Lung (tissue), 12 donors: ENCODE measurements around the gene RCL1. TPM values are rescaled to one million over a fixed set of nuclear protein-coding genes. Genes with fewer than 3 reads are reported as not detected.
"Not testable (repeated sequence)": the region's sequence is repeated elsewhere in the genome, so short reads cannot be mapped to it uniquely, and the experiment has no call there.

ENCODE experiments used
- ATAC-seq: fragments of 200-7000 bp; cut with Tn5 transposase; one replicate; pipeline ENCODE4 v1.9.1; 2020; ENCODE audit warnings: moderate number of reproducible peaks; ENCODE audit not compliant: insufficient read depth, low FRiP score
- DNase-seq, 3 donors: peaks; one replicate each; pipeline ENCODE4 v3.0.0-alpha.2; 2013 to 2017
- H3K27ac ChIP-seq, 2 donors: one replicate each; pipeline ENCODE4 v1.5.1; 2013; ENCODE audit warnings: mild to moderate bottlenecking in 2 of 2, moderate library complexity in 2 of 2, control low read depth in 1 of 2, inconsistent platforms in 1 of 2, low read depth in 1 of 2, low read length in 1 of 2
- H3K27me3 ChIP-seq, 3 donors: one replicate each; pipeline ENCODE4 v1.5.1; 2013; ENCODE audit warnings: low read length in 2 of 3; ENCODE audit not compliant: control insufficient read depth in 3 of 3, insufficient read depth in 3 of 3
- H3K36me3 ChIP-seq, 4 donors: one replicate each; pipeline ENCODE4 v1.5.1; 2013; ENCODE audit warnings: low read length in 4 of 4, mild to moderate bottlenecking in 1 of 4, moderate library complexity in 1 of 4; ENCODE audit not compliant: control insufficient read depth in 4 of 4, insufficient read depth in 4 of 4
- H3K4me1 ChIP-seq, 5 donors: one replicate each; pipeline ENCODE4 v1.5.1; 2013; ENCODE audit warnings: low read length in 5 of 5, mild to moderate bottlenecking in 2 of 5, moderate library complexity in 1 of 5; ENCODE audit not compliant: control insufficient read depth in 5 of 5, insufficient read depth in 5 of 5
- H3K4me3 ChIP-seq: one replicate; pipeline ENCODE4 v1.5.1; 2013; ENCODE audit warnings: mild to moderate bottlenecking, control low read depth, moderate library complexity
- H3K9ac ChIP-seq, 2 donors: one replicate each; pipeline ENCODE4 v1.5.1; 2013; ENCODE audit warnings: low read length in 2 of 2, control low read depth in 1 of 2; ENCODE audit not compliant: insufficient read depth in 1 of 2
- H3K9me3 ChIP-seq, 4 donors: one replicate each; pipeline ENCODE4 v1.5.1; 2013; ENCODE audit warnings: low read length in 3 of 4, mild to moderate bottlenecking in 1 of 4, moderate library complexity in 1 of 4; ENCODE audit not compliant: control insufficient read depth in 4 of 4, insufficient read depth in 3 of 4
- CTCF ChIP-seq: IDR thresholded peaks from 2 replicates; pipeline ENCODE4 v1.5.1; 2012; ENCODE audit warnings: mild to moderate bottlenecking; ENCODE audit errors: control extremely low read depth, extremely low read depth
- WGBS, 2 donors: extraction: QIAGEN DNeasy Blood & Tissue Kit; methylation state at CpG; one replicate each; pipeline ENCODE4 v1.1.7; 2013; 5-methylcytosine and 5-hydroxymethylcytosine counted together
- polyA plus RNA-seq, 2 donors: library from polyadenylated mRNA; stranded (reverse); fragments of 200-250 nt; gene quantifications; one replicate each; pipeline ENCODE4 v1.2.1, GENCODE V29; 2013
- total RNA-seq, 2 donors: library from RNA; depleted of rRNA in 1 of 2; stranded (reverse); fragments of >200 nt in 1 of 2; gene quantifications; one replicate each; pipeline ENCODE4 v1.2.1, GENCODE V29; 2014 to 2021
- donor health status: control.
- donor health status: control.
- donor health status: Bipolar disorder and iron deficiency.
- donor health status: healthy.
- donor health status: DM: yes; HTN: yes; CAD: no.

The RCL1 gene
- total and polyA plus RNA-seq, 4 donors, result 14.8 to 62.2 (median 23.4) TPM

DNA sequence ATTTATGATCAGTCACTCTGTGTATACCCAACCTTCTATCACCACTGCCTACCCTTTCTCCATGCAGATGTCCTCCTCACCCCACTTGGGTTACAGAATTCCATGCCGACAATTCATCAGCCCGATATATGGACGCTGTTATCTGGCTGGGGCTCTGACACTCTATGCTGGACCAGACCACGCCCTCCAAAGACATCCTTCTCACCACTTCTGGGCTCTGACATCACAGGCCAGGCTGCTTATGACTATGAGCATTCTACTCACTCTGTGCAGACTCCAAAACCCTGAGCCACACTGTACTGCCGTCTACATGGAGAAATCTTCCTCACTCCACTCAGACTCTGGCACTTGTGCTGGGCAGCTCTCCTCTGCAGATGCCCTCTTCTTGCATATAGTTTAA is 44.1 kb upstream of the RCL1 start:
- Histone ChIP-seq H3K36me3 (no peaks in the 10 kb centered on the region), H3K27ac (no peak overlapping the region), H3K9me3 (no peaks in the 10 kb centered on the region), H3K27me3 (no peaks in the 10 kb centered on the region), H3K9ac (no peak overlapping the region), H3K4me1 (no peaks in the 10 kb centered on the region), H3K4me3 (no peak overlapping the region)
- DNase-seq (no peak), ATAC-seq (no peak)
- no peak for TF ChIP-seq CTCF
- WGBS, 2 donors, result 90 to 91% methylated on average over 5 of the region's 5 CpGs

DNA sequence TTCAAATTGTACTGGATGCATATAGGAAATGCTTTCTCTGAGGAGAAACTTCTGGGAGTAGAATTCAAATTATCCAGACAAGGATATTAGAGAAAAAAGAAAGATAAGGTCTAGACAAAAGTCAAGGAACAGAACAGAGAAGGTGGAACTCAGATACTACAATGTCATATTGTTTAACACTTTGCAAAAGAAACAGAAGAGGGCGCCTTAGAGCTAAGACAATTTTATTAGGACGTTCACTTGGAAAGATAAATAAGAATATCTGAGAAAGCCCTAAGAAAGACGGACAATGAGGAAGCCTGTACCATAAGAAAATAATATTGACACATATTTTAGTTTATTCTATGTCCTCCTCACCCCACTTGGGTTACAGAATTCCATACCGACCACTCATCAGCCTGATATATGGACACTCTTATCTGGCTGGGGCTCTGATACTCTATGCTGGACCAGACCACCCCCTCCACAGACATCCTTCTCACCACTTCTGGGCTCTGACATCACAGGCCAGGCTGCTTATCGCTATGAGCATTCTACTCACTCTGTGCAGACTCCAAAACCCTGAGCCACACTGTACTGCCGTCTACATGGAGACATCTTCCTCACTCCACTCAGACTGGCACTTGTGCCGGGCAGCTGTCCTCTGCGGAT is 42.6 kb upstream of the RCL1 start:
- H3K9ac ChIP-seq, result no peak overlapping the region
- no peak overlapping the region for H3K4me3 ChIP-seq
- H3K9me3 ChIP-seq, result no peaks in the 10 kb centered on the region
- no peaks in the 10 kb centered on the region for H3K27me3 ChIP-seq
- no peak overlapping the region for H3K27ac ChIP-seq
- no peaks in the 10 kb centered on the region for H3K36me3 ChIP-seq
- WGBS, 2 donors, result 36 to 51% methylated on average over 8 of the region's 8 CpGs
- TF ChIP-seq CTCF, result peak; percentile 35
- no peaks in the 10 kb centered on the region for H3K4me1 ChIP-seq
- peak; percentile 27 for ATAC-seq
- peak in 2 of 3 donors; percentile 65 to 66 for DNase-seq

GRCh38 chr9:4754530-4754929 is 38.2 kb upstream of the RCL1 start:
- H3K9me3 ChIP-seq, H3K36me3 ChIP-seq, DNase-seq, H3K4me3 ChIP-seq, H3K4me1 ChIP-seq, H3K27me3 ChIP-seq, ATAC-seq, H3K27ac ChIP-seq, H3K9ac ChIP-seq: not testable (repeated sequence)

DNA sequence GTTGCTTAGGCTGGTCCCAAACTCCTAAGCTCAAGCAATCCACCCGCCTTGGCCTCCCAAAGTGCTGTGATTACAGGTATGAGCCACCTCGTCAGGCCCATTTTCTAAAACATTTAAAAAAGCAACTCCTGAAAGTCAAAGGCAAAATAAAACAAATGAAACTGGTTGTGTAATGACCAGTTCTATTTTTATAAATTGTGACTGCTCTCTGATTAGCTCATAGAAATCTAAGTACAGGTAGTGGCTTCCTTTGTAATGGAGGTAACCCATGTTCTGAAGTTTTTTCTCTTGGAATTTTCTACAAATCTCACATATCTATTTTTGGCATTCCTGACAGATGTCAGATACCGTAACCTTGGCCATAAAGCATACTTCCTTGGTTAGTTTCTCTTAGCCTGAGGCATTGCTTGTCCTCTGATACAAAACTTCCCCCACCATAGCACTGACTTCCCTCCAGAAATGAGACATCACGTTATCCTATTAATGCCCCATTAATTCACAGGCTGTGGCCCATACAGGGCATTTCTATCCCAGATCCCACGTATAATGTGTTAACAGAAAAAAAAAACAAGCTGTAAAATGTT is 37.6 kb upstream of the RCL1 start:
- Histone ChIP-seq H3K4me3 (no peak overlapping the region), H3K27ac (no peak overlapping the region), H3K9me3 (no peaks in the 10 kb centered on the region), H3K4me1 (no peaks in the 10 kb centered on the region), H3K9ac (no peak overlapping the region), H3K27me3 (no peaks in the 10 kb centered on the region), H3K36me3 (no peaks in the 10 kb centered on the region)
- DNase-seq (no peak), ATAC-seq (no peak)
- 60 to 63% methylated on average over 5 of the region's 5 CpGs for WGBS, 2 donors
- TF ChIP-seq CTCF, result no peak
